GM18867 (cell line): ENCODE results near the gene MYO3B.
A peak's percentile ranks its signal among the peaks of the same experiment; 100 is the strongest.
"Not testable (repeated sequence)": the region's sequence is repeated elsewhere in the genome, so short reads cannot be mapped to it uniquely, and the experiment has no call there.

ENCODE experiments used
- ATAC-seq: cut with Tn5 transposase; IDR thresholded peaks from one replicate; pipeline ENCODE4 v1.9.1; 2021; ENCODE audit warnings: mild to moderate bottlenecking, moderate library complexity; ENCODE audit not compliant: unreplicated experiment

Gene MYO3B

DNA sequence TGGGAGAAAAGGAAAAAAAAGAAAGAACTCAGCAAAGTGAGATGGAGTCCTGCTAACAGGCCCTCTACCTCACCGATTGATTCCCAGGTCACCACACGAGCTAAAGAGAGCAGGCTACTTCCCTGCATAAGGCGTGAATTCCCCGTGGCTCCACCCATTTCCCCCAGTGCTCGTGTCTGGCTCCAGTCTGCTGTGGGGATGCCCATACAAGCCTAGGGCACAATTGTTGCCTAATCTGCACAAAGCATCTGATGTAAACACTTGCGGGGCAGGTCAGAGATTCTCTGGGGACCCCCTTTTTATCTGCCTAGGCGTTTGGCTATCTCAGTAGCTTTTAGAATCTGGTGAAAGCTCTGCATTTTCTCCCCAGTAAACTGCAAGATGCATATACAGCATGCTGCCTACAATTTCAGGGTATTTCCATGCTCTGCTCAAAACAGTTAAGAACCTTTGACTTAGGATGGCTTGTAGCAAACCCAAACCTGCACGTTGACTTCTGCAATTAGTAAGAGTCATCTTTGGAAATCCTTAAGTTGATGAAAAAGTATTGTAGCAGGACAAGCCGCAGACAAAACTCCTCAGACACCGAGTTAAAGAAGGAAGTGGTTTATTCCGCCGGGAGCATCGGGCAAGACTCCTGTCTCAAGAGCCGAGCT, 34.8 kb downstream of the MYO3B start:
- ATAC-seq = no peak

DNA sequence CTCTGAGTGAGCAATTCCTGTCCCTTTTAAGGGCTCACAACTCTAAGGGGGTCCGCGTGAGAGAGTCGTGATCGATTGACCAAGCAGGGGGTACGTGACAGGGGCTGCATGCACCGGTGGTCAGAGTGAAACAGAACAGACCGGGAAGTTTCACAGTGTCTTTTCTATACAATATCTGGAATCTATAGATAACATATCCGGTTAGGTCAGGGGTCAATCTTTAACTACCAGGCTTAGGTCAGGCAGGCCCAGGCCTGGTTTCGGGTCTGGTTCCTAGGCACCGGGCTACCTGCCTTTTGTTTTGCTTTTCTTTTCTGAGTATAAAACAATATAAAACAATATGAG, 35.3 kb downstream of the MYO3B start:
- not testable (repeated sequence) for ATAC-seq

DNA sequence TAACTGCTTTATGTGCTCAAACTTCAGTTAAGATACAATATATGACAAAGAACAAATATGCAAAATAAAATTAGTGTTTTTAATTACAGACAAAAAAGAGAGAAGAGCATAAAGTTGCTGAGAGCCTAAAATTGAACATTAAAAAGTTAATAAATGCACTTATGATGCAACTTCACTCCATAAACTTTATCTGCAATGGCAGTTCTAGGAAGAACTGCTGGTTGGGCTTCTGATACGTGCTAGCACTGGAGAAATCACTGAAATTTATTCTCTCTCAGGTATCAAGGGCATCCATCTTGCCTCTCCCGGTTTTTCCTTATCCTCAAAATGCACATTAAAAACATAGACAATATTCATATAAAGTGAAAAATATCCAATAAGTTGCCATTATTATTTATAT, 35.7 kb downstream of the MYO3B start:
- no peak for ATAC-seq

DNA sequence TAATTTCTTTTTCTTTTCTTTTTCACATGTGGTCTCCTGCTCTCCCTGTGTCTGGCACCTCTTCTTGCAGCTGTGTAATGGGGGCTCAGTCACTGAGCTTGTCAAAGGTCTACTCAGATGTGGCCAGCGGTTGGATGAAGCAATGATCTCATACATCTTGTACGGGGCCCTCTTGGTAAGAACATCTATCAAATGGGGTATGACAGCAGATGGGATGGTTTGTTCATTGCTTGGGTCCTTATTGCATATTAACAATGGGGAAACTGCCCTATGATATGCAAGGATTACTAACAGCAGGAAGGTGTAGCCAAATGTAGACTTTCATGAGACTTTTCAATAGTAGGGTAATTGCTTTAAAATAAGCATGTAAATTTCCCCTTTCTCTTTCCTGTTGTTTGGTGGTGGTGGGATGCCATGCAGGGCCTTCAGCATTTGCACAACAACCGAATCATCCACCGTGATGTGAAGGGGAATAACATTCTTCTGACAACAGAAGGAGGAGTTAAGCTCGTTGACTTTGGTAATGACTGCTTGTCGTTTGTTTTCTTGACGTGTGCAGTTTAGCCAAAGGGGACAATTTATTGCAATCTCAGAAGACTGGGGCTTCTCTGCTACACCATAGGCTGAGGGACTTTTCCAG, 36.5 kb downstream of the MYO3B start:
- no peak for ATAC-seq

DNA sequence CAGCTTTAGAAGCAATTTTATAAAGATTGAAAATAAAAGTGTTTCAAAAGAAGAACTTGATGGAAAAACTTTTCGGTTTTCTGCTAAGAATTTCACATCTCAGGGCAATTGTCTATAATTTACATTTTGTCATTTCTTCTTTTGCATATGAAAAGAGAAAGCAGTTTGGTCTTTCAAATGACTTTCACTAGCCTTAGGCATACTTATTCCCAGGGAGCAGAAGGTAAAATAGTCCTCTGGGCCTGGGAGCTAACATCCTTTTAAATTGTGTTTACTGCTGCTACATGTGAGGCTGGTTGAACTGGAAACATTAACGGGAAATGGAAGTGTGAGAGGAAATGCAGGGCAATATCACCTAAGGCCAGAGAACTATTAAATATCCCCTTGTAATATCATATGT, 37.1 kb downstream of the MYO3B start:
- no peak for ATAC-seq

DNA sequence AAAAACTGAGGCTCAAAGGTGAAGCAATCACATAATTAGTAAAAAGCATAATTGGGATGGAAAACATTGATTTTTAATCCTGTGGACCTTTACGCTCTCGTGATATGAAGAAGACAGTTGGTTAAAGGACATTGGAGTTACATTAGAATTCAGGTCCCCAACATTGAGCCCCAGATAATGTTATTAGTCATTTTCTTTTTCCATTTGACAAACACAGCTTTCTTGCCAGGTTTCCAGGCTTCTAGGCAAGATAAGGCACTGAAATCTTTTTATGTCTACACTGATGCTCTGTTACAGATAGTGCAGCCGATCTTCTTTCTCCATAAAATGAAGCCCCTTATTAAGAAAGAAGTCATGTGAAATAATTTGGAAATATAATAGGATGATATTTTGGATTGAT, 38.5 kb downstream of the MYO3B start:
- no peak for ATAC-seq

DNA sequence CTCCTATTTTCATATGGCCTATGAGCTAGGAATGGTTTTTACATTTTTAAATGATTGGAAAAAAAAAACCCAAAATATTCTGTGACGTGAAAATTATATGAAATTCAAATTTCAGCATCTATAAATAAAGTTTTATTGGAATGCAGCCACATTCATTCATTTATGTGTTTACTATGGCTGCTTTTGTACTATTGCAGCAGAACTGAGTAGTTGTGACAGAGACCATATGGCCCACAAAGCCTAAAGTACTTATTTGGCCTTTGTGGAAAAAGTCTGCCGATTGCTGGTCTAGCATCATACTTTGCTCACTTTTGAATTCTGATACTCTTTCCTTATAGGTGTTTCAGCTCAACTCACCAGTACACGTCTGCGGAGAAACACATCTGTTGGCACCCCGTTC, 39.0 kb downstream of the MYO3B start:
- no peak for ATAC-seq

DNA sequence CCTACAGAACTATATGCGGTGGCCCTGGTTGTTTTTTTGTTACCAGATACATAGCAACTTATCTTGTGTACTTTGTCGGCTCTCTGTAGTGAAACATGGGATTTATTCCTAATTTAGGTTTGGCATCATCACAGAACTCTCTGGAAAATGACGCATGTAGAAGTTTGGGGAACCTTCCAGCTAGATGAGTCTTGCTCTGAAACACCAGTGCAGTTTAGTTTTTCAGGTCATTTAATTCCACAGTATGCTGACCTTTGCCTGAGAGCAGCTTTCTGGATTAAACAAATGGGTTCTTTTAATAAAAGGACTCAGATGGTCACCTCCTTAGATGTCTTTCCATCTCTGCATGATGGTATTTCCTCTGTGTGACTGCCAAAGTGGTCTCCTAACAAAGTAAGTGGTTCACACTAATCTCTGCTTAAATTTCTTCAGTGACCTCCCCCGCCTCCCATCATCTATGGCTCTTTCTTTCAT, 39.9 kb downstream of the MYO3B start:
- no peak for ATAC-seq

DNA sequence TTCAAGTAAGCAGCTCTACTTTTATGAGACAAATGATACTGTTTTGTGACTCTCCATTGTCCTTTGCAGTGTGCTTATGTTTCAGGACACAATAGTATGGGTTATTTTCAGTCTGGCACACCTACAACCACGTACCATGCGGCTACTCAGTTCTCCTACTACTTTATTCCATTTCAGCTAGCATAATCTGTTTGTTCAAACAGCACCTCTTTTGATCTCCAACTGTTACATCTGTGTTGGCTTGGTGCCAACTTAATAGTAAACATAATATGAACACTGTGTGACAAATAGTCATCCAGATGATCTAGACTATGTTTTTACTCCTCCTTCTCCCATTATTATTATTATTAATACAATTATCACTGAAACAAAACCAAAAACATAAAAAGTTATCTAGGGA, 40.5 kb downstream of the MYO3B start:
- no peak for ATAC-seq

DNA sequence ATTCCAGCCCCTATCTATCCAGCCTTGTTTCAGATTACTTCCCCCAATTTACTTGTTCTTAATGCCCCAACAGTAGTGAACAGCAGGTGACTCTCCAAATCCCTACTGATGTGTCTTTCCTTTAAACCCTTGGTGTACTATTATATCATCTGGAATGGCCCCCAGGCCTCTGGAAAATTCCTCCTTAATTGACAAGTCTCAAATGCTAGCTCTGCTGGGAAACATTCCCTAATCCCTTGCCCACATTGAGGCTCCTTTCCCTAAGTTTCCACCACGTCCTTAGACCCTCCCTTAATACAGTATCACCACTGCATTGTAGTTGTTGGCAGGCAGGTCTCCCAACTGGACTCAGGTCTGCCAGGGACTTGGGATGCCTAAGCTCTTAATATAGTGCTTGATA, 41.0 kb downstream of the MYO3B start:
- ATAC-seq = no peak

DNA sequence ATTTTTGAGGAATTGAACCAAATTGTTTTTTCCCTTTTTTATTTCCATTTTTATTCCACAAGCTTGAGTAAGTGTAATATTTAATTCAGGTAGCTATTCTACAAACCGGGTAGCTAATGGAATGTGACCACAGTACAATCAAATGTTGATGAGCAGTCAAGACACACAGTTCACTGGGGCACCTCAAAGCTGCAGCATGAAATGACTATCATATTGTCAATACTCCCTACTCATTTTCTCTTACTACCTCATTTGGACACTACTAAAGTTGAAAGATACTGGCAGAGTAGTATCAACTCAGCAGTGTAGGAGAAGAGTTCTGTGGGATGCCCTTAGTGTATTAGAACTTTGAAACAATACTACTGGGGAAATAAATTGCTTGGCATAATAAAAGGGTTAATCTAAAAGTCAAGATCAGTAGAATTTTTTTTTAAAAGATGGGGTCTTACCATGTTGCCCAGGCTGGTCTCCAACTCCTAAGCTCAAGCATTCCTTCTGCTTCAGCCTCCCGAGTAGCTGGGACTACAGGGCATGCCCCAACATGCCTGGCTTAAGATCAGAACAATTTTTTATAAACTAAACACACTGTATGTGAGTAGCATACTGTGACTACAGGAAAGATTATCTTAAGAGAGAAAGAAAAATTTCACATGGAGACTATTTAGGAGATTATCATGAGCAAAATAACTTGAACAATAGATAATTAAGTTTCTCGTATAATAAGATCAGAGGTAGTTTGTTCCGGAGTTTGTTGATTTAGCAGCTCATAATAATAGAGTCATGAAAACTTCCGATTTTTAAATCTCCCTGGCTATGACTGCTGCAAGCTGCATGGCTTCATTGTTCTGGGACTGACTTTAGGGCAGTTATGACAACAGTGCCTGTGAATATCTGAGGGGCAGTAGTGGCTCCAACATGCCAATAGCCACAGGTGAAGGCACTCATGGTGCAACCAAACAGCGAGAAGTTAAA, 43.7 kb downstream of the MYO3B start:
- no peak for ATAC-seq

DNA sequence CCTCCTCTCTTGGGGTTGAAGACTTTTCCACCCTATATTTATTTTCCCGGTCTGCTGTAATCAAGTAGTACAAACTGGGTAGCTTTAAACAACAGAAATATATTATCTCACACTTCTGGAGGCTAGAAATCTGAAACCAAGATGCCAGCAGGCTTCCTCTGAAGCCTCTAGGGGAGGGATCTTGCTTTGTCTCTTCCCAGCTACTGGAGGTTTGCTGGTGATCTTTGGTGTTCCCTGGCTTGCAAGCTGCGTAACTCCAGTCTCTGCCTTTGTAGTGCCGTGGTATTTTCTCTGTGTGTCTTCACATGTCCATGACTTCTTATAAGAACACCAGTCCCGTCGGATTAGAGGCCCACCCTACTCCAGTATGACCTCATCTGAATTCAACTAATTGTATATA, 44.4 kb downstream of the MYO3B start:
- ATAC-seq = no peak

DNA sequence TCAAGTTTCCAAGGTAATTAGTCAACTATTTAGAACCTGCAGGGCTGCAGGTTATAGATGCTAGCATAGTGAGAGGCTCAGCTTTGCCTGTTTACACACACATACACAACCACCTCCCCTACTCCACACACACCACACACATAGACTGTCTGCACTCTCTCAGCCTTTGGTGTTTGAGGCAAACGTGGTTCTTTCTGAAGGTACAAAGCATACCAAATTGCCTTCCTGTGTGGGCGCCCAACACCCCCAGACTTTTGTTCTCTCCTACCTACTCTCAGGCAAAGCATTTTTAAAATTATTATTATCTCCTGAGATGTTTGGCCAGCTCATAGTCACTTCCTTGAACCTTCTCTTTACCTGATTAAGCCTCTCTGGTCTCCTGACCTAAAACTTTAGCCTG, 44.9 kb downstream of the MYO3B start:
- no peak for ATAC-seq

DNA sequence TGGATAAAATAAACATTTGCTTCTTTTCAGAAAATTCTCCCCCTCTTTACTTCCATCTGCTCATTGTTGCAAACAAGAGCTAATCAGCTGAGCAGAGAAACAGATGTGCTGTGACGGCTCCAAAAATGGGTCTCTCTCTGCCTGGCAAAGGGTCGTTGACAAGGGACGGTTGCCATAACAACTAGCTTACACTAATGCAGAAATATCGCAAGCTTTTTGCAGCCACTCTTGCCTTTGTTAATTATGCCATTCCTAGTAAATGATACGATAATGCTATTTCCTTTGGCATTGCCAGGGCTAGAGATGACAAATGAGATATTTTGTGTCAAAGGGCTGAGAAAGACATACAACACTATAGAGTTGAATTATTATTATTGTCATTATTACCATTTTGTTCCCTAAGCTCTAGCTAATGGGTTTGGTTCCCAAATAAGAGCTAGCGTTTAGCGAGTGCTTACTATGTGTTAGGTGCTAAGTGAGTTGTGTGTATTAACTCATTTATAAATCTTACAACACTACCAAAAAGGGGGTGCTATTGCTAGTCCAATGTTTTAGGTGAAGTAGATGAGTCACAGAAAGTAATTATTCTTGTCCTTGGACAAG, 46.8 kb downstream of the MYO3B start:
- no peak for ATAC-seq

DNA sequence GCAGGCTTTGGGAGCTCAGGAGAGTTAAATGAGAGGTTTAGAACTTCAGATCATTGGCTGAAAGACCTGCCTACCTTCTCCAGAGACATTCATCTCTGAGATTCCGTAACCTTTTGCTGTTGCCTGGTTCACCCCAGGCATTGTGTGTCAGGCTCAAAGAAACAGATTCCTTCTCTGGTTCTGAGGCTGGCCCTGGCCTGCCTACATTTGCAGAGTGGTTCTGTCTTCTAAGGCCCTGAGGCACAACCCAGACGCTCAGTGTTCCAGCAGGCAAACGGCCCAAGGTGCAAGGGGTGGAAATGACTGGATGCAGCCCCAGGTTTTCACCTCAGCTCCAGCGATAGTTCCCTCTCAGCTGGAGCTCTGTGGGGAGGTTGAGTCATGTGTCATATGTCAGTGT, 48.3 kb downstream of the MYO3B start:
- ATAC-seq = no peak

DNA sequence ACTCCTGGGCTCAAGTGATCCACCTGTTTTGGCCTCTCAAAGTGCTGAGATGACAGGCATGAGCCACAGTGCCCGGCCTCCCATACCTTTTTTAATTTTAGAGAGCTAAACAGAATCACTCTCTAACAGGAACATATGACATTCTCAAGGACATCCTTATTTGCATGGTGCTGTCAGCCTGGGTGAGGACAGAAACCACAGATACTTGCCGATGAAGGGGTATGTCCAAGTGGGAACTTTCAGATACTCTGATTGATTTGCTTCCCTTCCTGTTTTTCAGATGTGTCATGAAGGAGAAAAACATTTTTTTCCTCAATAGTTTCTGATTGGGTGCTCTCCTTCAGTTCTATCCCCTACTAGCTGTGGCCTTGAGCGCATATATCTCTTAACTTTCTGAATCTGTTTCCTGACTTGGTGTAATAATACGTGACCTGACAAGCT, 49.6 kb downstream of the MYO3B start:
- peak; percentile 80 for ATAC-seq

DNA sequence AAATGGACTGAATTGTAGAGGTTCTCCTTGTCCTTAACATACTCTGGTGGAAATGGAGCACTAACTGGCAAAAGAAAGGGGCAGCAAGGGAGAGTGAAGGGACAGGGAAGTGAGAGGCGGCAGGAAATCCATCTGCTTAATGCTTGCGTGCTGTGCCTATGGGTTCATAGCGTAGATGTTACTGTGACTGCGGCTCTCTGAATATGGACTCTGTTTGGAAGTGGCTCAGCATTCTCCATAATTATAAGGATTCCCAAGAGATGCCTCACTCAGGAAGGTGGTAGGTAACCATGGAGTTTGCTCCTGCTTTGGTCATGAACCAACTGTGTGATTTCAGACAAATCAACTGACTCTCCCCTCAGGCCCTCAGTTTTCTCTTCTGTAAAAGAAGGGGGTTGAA, 50.0 kb downstream of the MYO3B start:
- ATAC-seq = no peak

DNA sequence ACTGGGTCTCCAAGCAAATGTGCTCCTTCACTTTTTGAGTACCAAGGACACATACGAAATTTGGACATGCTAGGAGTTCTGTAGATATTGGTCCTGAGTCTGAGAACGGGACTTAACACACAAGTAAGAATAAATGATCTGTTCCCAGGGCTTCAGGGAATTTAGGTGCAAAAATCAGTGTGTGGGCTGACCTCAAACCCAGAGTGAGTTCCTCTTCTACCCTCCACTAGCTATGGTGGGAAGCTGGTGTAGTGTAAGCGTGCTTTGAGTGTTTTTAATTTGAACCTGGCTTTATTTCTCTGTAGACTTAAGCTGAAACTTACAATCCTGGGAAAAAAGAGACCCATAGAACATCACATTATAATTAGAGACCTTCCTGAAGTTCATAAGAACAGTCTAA, 50.5 kb downstream of the MYO3B start:
- no peak for ATAC-seq

DNA sequence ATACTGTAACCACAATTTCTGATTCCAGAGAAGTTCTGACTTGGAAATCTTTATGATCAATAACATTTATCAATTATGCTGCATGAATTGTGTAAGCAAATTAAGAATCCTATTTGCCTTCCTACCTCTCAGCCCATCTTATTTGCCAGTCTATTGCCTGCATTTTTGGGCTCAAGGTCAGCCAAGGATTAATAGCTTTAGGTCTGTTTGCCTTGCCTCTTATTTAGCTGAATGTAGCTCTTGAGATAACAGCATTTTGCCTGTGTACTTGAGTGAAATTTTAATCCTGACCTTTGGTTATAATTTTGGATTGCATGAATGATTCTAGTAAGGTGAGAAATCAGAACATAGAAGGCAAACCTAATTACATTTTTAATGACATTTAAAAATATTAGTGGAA, 51.2 kb downstream of the MYO3B start:
- ATAC-seq = no peak

DNA sequence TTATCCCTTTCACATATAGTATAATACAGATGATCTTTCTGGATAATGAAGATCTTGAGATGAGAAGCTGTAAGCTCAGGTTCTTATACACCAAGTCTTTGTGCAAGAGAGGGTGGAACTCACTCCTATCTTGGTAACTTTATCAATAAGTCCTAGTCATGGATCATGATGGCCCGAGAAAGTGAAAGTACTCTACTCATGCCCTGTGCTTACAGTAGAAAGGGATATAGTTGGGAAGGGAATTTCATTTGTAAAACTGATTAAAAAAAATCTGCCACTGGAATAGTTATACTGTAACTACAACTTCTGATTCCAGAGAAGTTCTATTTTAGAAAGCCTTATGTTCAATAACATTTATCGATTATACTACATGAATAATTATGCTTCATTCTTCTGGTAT, 51.8 kb downstream of the MYO3B start:
- no peak for ATAC-seq
